Panc1 (cell line): ENCODE measurements around the gene FOXO1.

Experiments used
- TF ChIP-seq, protein P1 (sequence below): fragments of 450-650 bp; IDR thresholded peaks from 2 replicates; pipeline ENCODE4 v1.5.1; 2017; ENCODE audit warnings: mild to moderate bottlenecking
- TF ChIP-seq, protein P2 (sequence below), 2 experiments: IDR thresholded peaks; 2 replicates each; pipeline ENCODE4 v1.6.1; 2011 to 2012; ENCODE audit warnings: low read depth in 2 of 2, control low read depth in 1 of 2, low read length in 1 of 2, mild to moderate bottlenecking in 1 of 2, moderate library complexity in 1 of 2; ENCODE audit not compliant: insufficient read depth in 1 of 2

DNA sequence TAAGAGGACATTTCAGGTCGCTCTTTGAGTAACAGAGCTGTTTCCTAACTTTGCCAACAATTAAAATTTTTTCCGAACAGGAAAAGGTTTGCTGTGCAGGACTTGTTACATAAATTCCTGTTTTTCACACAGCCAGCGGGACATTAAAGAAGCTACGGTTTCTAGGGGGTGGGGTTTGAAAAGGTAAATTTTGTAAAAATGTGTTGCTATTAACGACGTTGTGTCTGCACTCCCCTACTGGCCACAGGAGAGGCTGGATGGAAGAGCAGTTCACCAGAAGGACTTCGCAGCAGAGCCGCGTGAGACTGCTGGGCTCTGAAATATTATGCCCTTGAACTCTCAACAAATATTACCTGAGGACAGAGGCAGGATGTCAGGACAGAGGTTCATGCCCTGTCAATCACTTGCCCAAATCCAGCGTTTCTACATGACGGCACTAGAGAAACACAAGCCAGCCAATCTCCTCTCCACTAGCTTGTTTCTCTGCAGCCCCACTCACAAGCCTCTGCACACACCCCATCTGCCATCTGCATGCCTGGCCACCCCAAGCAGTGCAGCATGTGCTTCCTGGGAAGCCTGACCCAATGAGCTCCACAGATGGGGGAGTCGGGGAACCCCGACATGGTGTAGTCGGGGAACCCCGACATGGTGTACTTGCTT lies 102.0 kb downstream of the FOXO1 start:
- TF ChIP-seq, protein P1, sequence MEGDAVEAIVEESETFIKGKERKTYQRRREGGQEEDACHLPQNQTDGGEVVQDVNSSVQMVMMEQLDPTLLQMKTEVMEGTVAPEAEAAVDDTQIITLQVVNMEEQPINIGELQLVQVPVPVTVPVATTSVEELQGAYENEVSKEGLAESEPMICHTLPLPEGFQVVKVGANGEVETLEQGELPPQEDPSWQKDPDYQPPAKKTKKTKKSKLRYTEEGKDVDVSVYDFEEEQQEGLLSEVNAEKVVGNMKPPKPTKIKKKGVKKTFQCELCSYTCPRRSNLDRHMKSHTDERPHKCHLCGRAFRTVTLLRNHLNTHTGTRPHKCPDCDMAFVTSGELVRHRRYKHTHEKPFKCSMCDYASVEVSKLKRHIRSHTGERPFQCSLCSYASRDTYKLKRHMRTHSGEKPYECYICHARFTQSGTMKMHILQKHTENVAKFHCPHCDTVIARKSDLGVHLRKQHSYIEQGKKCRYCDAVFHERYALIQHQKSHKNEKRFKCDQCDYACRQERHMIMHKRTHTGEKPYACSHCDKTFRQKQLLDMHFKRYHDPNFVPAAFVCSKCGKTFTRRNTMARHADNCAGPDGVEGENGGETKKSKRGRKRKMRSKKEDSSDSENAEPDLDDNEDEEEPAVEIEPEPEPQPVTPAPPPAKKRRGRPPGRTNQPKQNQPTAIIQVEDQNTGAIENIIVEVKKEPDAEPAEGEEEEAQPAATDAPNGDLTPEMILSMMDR = no peak
- TF ChIP-seq, protein P2, sequence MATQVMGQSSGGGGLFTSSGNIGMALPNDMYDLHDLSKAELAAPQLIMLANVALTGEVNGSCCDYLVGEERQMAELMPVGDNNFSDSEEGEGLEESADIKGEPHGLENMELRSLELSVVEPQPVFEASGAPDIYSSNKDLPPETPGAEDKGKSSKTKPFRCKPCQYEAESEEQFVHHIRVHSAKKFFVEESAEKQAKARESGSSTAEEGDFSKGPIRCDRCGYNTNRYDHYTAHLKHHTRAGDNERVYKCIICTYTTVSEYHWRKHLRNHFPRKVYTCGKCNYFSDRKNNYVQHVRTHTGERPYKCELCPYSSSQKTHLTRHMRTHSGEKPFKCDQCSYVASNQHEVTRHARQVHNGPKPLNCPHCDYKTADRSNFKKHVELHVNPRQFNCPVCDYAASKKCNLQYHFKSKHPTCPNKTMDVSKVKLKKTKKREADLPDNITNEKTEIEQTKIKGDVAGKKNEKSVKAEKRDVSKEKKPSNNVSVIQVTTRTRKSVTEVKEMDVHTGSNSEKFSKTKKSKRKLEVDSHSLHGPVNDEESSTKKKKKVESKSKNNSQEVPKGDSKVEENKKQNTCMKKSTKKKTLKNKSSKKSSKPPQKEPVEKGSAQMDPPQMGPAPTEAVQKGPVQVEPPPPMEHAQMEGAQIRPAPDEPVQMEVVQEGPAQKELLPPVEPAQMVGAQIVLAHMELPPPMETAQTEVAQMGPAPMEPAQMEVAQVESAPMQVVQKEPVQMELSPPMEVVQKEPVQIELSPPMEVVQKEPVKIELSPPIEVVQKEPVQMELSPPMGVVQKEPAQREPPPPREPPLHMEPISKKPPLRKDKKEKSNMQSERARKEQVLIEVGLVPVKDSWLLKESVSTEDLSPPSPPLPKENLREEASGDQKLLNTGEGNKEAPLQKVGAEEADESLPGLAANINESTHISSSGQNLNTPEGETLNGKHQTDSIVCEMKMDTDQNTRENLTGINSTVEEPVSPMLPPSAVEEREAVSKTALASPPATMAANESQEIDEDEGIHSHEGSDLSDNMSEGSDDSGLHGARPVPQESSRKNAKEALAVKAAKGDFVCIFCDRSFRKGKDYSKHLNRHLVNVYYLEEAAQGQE (IDR thresholded peaks at IDR 0.05; ENCODE audit: insufficient read depth in 1 of 2, low read depth in 2 of 2, low read length in 1 of 2) = no peak
